ENCODE measurements around the gene TMEM238.

TMEM238 gene

DNA sequence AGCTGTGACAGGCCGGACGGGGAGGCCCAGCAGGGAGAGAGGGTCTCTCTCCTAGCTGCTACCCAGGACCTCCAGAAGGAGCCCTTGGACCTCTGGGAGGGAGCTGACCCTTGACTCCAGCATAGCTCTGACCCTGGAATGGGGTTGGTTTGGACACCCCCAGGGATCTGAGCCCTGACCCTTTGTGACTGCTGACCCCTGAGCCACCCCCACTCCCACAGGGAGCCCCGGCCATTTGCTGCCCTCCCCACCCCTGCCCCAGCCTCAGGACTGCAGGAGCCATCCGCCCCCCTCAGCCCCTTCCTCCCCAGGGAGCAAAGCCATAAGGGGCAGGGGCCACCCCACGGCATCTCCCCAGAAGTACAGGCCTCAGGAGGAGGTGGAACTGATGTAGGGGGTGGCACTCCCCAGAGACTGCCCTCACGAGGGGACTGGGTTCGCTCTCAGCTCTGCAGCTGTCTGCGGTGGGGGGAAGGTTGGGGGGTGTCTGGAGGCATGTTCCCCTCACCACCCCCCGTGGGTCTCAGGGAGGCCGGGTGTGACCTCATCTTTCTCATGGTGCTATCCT is 36.6 kb downstream of the TMEM238 start:
- peak overlapping the region; percentile 63 for H2AK5ac ChIP-seq (ENCODE audit: low read depth, low read length)
- no peak overlapping the region for H2BK15ac ChIP-seq (ENCODE audit: low read length)
- H2BK12ac ChIP-seq (ENCODE audit: low read length): no peak overlapping the region
- H2AFZ ChIP-seq (ENCODE audit: low read length): no peak overlapping the region
- no peak overlapping the region for H2BK120ac ChIP-seq (ENCODE audit: low read depth, low read length)
- no CpG with 5 or more reads among the region's 10 CpGs for WGBS, 2 donors (ENCODE audit: extremely low coverage in 2 of 2, insufficient read length in 2 of 2, insufficient replicate concordance in 1 of 2)
- peaks cover 6% of the 10 kb centered on the region for H3K79me1 ChIP-seq (ENCODE audit: low read depth, low read length)
- H3K14ac ChIP-seq (ENCODE audit: low read length): no peak overlapping the region
- peaks cover 0 to 16% (median 12%) of the 10 kb centered on the region in 3 experiments for H3K27me3 ChIP-seq (ENCODE audit: control insufficient read depth in 3 of 3, insufficient read depth in 3 of 3, low read depth in 1 of 3, low read length in 3 of 3)
- H3K23ac ChIP-seq (ENCODE audit: low read depth, low read length, poor library complexity): no peak overlapping the region
- H3K4me1 ChIP-seq (ENCODE audit: control insufficient read depth in 2 of 2, insufficient read depth in 1 of 2, low read depth in 1 of 2, low read length in 2 of 2): peaks cover 19% of the 10 kb centered on the region in 2 donors
- H3K4me2 ChIP-seq (ENCODE audit: insufficient read depth, low read length, poor library complexity, severe bottlenecking): no peak overlapping the region
- no peak overlapping the region for H3K18ac ChIP-seq (ENCODE audit: low read length)
- H3K27ac ChIP-seq (replicated peaks; ENCODE audit: low read length): no peak overlapping the region
- no peak overlapping the region for H3K4ac ChIP-seq (ENCODE audit: low read length)
- H4K8ac ChIP-seq (ENCODE audit: low read depth, low read length): no peak overlapping the region
- peaks cover 0 to 2% of the 10 kb centered on the region in 2 donors for H3K9me3 ChIP-seq (replicated peaks in 1 of 2; ENCODE audit: control insufficient read depth in 2 of 2, insufficient read depth in 1 of 2, low read depth in 1 of 2, low read length in 2 of 2)
- H3K9ac ChIP-seq (ENCODE audit: low read depth, low read length, poor library complexity): peak overlapping the region; percentile 38
- H3K4me3 ChIP-seq (ENCODE audit: low read length in 2 of 2): no peak overlapping the region
- no peak overlapping the region for H4K91ac ChIP-seq (ENCODE audit: low read depth, low read length, poor library complexity)
- no peak overlapping the region for H2BK5ac ChIP-seq (ENCODE audit: low read length)
- DNase-seq (ENCODE audit: low spot score): no peak
- peaks cover 23 to 49% of the 10 kb centered on the region in 2 donors for H3K36me3 ChIP-seq (replicated peaks in 1 of 2; ENCODE audit: control insufficient read depth in 2 of 2, insufficient read depth in 2 of 2, low read length in 2 of 2)

DNA sequence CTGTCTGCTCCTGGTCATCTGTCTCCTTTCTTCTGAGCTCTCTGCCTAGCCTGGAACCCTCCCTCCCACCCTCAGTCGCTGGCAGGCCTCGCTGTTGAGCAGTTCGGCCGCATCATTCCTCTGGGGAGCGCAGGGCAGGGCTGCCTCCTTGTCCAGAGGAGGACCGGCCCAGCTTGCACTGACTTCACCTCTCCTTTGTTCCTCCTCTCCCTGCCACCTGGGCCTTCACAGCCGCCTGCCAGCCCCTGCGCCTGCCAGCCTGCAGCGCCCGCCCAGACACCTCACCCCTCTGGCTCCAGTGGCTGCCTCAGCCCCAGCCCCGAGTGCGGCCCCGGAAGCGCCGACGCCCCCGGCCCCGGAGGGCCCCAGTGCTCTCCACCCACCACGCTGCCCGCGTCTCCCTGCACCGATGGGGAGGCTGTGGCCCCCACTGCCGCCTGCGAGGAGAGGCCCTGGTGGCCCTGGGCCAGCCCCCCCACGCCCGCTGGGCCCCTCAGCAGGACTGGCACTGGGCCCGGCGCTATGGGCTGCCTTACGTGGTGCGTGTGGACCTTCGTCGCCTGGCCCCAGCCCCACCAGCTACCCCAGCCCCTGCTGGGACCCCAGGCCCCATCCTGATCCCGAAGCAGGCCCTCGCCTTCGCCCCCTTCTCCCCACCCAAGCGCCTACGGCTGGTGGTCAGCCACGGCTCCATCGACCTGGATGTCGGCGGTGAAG is 37.2 kb downstream of the TMEM238 start:
- Histone ChIP-seq H3K4ac (ENCODE audit: low read length) (no peak overlapping the region), H2AFZ (ENCODE audit: low read length) (no peak overlapping the region), H3K23ac (ENCODE audit: low read depth, low read length, poor library complexity) (no peak overlapping the region), H3K27ac (replicated peaks; ENCODE audit: low read length) (no peak overlapping the region), H3K36me3 (replicated peaks in 1 of 2; ENCODE audit: control insufficient read depth in 2 of 2, insufficient read depth in 2 of 2, low read length in 2 of 2) (peaks cover 26 to 55% of the 10 kb centered on the region in 2 donors), H3K14ac (ENCODE audit: low read length) (no peak overlapping the region), H4K8ac (ENCODE audit: low read depth, low read length) (no peak overlapping the region), H2BK120ac (ENCODE audit: low read depth, low read length) (no peak overlapping the region), H3K79me1 (ENCODE audit: low read depth, low read length) (peaks cover 11% of the 10 kb centered on the region), H3K9ac (ENCODE audit: low read depth, low read length, poor library complexity) (peak overlapping the region; percentile 44), H3K4me1 (ENCODE audit: control insufficient read depth in 2 of 2, insufficient read depth in 1 of 2, low read depth in 1 of 2, low read length in 2 of 2) (peaks cover 19 to 21% of the 10 kb centered on the region in 2 donors), H3K4me2 (ENCODE audit: insufficient read depth, low read length, poor library complexity, severe bottlenecking) (no peak overlapping the region), H3K27me3 (ENCODE audit: control insufficient read depth in 3 of 3, insufficient read depth in 3 of 3, low read depth in 1 of 3, low read length in 3 of 3) (peaks cover 0 to 9% (median 5%) of the 10 kb centered on the region in 3 experiments), H4K91ac (ENCODE audit: low read depth, low read length, poor library complexity) (no peak overlapping the region), H3K18ac (ENCODE audit: low read length) (no peak overlapping the region), H2BK12ac (ENCODE audit: low read length) (no peak overlapping the region), H2BK5ac (ENCODE audit: low read length) (no peak overlapping the region), H3K4me3 (ENCODE audit: low read length in 2 of 2) (no peak overlapping the region), H2BK15ac (ENCODE audit: low read length) (no peak overlapping the region), H2AK5ac (ENCODE audit: low read depth, low read length) (peak overlapping the region; percentile 28), H3K9me3 (replicated peaks in 1 of 2; ENCODE audit: control insufficient read depth in 2 of 2, insufficient read depth in 1 of 2, low read depth in 1 of 2, low read length in 2 of 2) (peaks cover 0 to 2% of the 10 kb centered on the region in 2 donors)
- no CpG with 5 or more reads among the region's 41 CpGs for WGBS, 2 donors (ENCODE audit: extremely low coverage in 2 of 2, insufficient read length in 2 of 2, insufficient replicate concordance in 1 of 2)
- no peak for DNase-seq (ENCODE audit: low spot score)

DNA sequence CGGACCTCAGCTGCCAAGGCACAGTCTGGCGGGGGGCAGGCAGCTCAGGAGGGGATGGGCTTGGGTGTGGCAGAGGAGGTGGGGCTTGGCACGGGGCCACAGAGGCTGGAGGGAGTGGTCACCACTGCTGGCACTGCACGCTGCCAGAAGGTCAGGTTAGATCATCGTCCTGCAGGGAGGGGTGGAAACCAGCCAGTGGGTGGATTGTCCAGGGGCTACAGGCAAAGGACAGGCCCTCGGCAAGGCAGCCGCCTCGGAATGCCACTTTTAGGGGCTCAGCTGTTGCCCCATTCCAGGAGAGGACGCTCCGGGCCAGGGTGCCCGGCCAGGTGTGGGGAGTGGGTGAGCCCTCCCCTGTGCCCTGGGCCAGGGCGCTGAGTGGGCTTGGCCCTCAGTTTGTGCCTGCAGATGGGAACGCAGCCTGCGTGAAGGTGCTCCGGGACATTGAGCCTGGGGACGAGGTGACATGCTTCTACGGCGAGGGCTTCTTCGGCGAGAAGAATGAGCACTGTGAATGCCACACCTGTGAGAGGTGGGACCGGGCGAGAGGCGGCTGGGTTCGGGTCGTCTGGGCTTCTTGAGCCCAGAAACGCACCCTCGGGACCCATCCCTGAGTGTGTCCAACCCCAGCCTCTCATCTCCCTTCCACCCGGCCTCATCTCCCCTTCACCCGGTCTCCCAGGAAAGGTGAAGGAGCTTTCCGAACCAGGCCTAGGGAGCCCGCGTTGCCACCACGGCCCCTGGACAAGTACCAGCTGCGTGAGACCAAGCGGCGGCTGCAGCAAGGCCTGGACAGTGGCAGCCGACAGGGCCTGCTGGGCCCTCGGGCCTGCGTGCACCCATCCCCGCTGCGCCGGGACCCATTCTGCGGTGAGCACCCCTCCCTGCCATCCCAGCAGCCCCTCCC is 38.0 kb downstream of the TMEM238 start:
- Histone ChIP-seq H3K9ac (ENCODE audit: low read depth, low read length, poor library complexity) (no peak overlapping the region), H3K27ac (replicated peaks; ENCODE audit: low read length) (no peak overlapping the region)

More for the DNA sequence above, 38.0 kb downstream of the TMEM238 start:
- Histone ChIP-seq H3K27me3 (ENCODE audit: control insufficient read depth in 3 of 3, insufficient read depth in 3 of 3, low read depth in 1 of 3, low read length in 3 of 3) (peaks cover 0 to 6% (median 0%) of the 10 kb centered on the region in 3 experiments), H2AFZ (ENCODE audit: low read length) (no peak overlapping the region), H3K14ac (ENCODE audit: low read length) (no peak overlapping the region), H2BK120ac (ENCODE audit: low read depth, low read length) (no peak overlapping the region), H3K23ac (ENCODE audit: low read depth, low read length, poor library complexity) (peak overlapping the region; percentile 65), H2BK15ac (ENCODE audit: low read length) (no peak overlapping the region), H3K4me2 (ENCODE audit: insufficient read depth, low read length, poor library complexity, severe bottlenecking) (no peak overlapping the region), H3K18ac (ENCODE audit: low read length) (peak overlapping the region; percentile 64), H3K4me1 (ENCODE audit: control insufficient read depth in 2 of 2, insufficient read depth in 1 of 2, low read depth in 1 of 2, low read length in 2 of 2) (peaks cover 24 to 27% of the 10 kb centered on the region in 2 donors), H3K4ac (ENCODE audit: low read length) (no peak overlapping the region), H3K79me1 (ENCODE audit: low read depth, low read length) (peaks cover 15% of the 10 kb centered on the region), H2BK12ac (ENCODE audit: low read length) (peak overlapping the region; percentile 1), H3K9me3 (replicated peaks in 1 of 2; ENCODE audit: control insufficient read depth in 2 of 2, insufficient read depth in 1 of 2, low read depth in 1 of 2, low read length in 2 of 2) (peaks cover 0 to 2% of the 10 kb centered on the region in 2 donors), H3K36me3 (replicated peaks in 1 of 2; ENCODE audit: control insufficient read depth in 2 of 2, insufficient read depth in 2 of 2, low read length in 2 of 2) (peaks cover 28 to 60% of the 10 kb centered on the region in 2 donors), H2BK5ac (ENCODE audit: low read length) (peak overlapping the region; percentile 29), H3K4me3 (ENCODE audit: low read length in 2 of 2) (no peak overlapping the region), H4K8ac (ENCODE audit: low read depth, low read length) (no peak overlapping the region), H4K91ac (ENCODE audit: low read depth, low read length, poor library complexity) (no peak overlapping the region), H2AK5ac (ENCODE audit: low read depth, low read length) (no peak overlapping the region)
- WGBS, 2 donors (ENCODE audit: extremely low coverage in 2 of 2, insufficient read length in 2 of 2, insufficient replicate concordance in 1 of 2): no CpG with 5 or more reads among the region's 43 CpGs
- DNase-seq (ENCODE audit: low spot score): no peak

Data from neuronal stem cell (in vitro differentiated cells).